Adipocyte (in vitro differentiated cells): Measurements from ENCODE around the gene DOK7.
A peak's percentile ranks its signal among the peaks of the same experiment; 100 is the strongest.

Experiments used
- DNase-seq: peaks from one replicate; pipeline ENCODE4 v3.0.0-alpha.2; 2015; ENCODE audit warnings: low read depth
- H3K27me3 ChIP-seq: replicated peaks from 2 replicates; pipeline ENCODE4 v1.7.0; 2013; ENCODE audit warnings: mild to moderate bottlenecking, low read length, moderate library complexity; ENCODE audit not compliant: control insufficient read depth, insufficient read depth
- H3K36me3 ChIP-seq: 2 replicates; pipeline ENCODE4 v1.7.0; 2013; ENCODE audit warnings: low read length, mild to moderate bottlenecking, moderate library complexity; ENCODE audit not compliant: control insufficient read depth, insufficient read depth, severe bottlenecking
- H3K4me1 ChIP-seq: 2 replicates; pipeline ENCODE4 v1.7.0; 2013; ENCODE audit warnings: mild to moderate bottlenecking, low read length, moderate library complexity; ENCODE audit not compliant: control insufficient read depth, insufficient read depth
- H3K4me3 ChIP-seq: 2 replicates; pipeline ENCODE4 v1.7.0; 2013; ENCODE audit warnings: mild to moderate bottlenecking, low read length, moderate library complexity
- H3K9ac ChIP-seq: 2 replicates; pipeline ENCODE4 v1.7.0; 2013; ENCODE audit warnings: mild to moderate bottlenecking, low read length, moderate library complexity
- H3K9me3 ChIP-seq: 2 replicates; pipeline ENCODE4 v1.7.0; 2013; ENCODE audit warnings: mild to moderate bottlenecking, low read length, moderate library complexity; ENCODE audit not compliant: control insufficient read depth

DOK7 gene

DNA sequence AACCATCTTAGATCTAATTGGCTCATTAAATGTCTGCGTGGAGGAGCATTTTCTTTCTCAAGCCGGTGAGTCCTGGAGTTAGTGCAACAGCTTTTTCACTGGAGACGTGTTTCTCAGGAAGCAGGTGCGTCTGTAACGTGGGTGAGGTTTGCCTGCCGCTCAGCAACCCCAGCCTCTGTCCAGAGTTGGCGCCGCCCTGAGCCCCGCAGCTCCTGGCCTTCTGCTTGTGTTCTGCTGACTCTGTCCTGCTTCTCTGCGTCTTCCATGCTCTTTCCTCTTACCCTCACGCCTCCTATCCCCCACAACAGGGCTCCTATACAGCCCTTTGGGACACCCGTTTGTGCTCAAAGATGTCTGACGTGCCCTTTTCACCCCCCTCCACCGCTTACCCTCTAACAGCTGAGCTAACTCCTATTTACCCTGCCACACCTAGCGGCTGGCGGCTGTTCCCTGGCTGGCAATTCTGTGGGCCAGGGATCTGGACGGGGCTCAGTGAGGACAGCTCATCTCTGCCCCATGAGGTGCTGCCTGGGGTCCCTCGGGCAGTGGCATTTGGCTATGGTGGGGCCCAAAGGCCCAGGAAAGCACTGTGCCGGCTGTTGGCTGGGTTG lies 18.8 kb downstream of the DOK7 start:
- no peak overlapping the region for H3K4me3 ChIP-seq
- no peaks in the 10 kb centered on the region for H3K36me3 ChIP-seq
- no peaks in the 10 kb centered on the region for H3K9me3 ChIP-seq
- peaks cover 9% of the 10 kb centered on the region for H3K4me1 ChIP-seq
- no peak overlapping the region for H3K9ac ChIP-seq
- H3K27me3 ChIP-seq: peaks cover 20% of the 10 kb centered on the region
- no peak for DNase-seq

- no peak for DNase-seq
- peaks cover 20% of the 10 kb centered on the region for H3K27me3 ChIP-seq
- peaks cover 9% of the 10 kb centered on the region for H3K4me1 ChIP-seq
Observed at GRCh38 chr4:3482707-3483106, 19.6 kb downstream of the DOK7 start.

DNA sequence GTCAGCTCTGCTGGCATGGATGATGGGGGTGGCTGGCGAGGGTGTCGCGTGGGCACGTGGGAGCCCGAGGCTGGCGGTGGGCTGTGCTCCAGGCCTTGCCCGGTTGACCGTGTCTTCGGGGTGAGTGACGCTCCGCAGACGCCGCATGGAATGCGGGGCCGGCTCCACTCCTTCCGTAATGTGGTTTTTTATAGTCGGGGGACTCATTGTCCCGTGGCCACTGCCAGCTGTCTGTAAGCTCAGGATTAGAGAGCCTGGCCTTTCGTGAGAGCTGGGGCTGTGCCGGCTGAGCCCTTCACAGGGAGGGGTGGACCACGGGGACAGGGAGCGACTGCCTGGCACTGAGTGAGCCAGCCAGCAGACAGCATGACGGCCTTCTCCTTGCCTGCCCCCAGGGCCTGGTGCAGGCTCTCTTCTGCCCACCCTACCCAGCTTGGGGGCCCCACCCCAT lies 20.4 kb downstream of the DOK7 start:
- DNase-seq: peak; percentile 51
- Histone ChIP-seq H3K9ac (no peak overlapping the region), H3K36me3 (no peaks in the 10 kb centered on the region), H3K4me1 (peaks cover 9% of the 10 kb centered on the region), H3K9me3 (no peaks in the 10 kb centered on the region), H3K4me3 (no peak overlapping the region), H3K27me3 (peaks cover 17% of the 10 kb centered on the region)

More at GRCh38 chr4:3482707-3483106, 19.6 kb downstream of the DOK7 start:
- H3K9me3 ChIP-seq: no peaks in the 10 kb centered on the region
- no peaks in the 10 kb centered on the region for H3K36me3 ChIP-seq
- H3K9ac ChIP-seq: no peak overlapping the region
- no peak overlapping the region for H3K4me3 ChIP-seq

DNA sequence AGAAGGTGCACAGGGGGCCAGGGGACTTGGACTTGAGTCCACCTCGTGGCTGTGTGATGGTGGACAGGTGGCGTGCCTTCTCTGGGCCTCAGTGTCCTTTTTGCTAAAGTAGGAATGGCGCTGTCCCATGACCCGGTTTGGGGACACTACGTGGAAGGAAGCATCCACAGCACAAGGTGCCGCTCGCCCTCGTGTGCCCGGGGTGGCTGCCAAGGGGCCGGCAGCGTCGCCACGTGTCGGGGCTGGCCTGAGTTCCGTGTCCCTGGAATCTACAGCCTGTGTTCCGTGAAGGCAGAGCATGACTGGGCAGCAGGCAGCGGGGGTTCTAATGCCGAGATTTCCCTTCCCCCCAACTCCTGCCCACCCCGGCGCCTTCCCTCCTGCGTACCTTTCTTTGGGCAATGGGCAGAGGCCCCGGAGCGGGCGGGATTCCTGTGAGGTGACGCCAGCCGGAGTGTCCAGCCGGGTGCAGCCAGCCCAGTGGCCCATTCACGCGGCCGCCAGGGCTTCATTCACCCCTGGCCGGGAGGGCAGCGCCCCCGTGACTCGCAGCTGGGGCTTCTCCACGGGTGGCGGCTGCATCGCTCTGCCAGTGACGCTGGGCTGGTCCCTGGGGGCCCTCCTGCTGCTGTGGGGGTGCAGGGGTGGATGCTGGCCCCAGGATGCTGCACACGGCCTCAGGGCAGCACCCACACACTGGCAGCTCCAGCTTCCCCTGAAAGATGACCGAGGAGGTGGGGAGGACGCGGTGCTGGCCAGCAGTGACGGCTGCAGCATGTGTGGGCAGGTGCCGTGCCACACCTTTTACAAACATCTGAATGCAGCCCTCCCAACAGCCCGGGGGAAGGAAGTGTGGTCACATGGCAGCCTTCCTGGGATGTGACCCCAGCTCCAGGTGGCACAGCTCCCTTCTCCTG lies 21.2 kb downstream of the DOK7 start:
- Histone ChIP-seq H3K4me1 (peaks cover 9% of the 10 kb centered on the region), H3K4me3 (no peak overlapping the region), H3K9me3 (no peaks in the 10 kb centered on the region), H3K36me3 (no peaks in the 10 kb centered on the region), H3K9ac (no peak overlapping the region), H3K27me3 (peaks cover 9% of the 10 kb centered on the region)
- peak; percentile 24 for DNase-seq

DNA sequence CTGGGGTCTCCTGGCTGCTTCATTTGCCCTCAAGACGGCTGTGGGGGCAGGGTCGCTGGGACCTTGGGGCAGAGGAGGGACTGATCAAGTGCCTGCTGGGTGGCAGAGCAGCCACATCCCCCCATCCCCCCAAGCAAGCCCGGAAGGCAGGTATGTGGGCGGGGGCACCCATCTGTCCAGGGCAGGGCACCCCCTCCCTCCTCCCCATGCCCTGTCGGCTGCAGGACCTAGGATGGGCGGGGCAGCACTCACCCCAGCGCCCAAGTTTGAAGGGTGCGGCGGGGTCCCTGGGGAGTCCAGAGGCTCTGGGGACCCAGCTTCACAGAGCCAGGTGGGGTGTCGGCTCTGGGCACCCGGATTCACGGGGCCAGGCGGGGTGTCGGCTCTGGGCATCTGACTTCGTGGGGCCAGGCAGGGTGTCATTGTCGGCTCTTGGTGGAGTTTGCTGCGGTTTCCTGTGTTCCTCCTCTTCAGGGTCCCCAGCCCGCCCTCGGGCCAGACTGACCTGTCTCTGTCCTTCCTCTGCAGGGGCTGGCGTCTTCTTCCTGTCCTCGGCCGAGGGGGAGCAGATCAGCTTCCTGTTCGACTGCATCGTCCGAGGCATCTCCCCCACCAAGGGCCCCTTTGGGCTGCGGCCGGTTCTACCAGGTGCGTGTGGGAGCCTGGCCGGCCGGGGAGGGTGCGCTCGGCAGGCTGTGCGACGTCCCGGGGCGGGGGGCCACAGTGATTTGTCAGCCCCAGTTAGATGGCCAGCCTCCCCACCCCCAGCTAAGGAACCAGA lies 22.1 kb downstream of the DOK7 start:
- no peak for DNase-seq
- H3K9me3 ChIP-seq: no peaks in the 10 kb centered on the region
- H3K36me3 ChIP-seq: no peaks in the 10 kb centered on the region
- peaks cover 5% of the 10 kb centered on the region for H3K27me3 ChIP-seq
- H3K4me1 ChIP-seq: peaks cover 9% of the 10 kb centered on the region
- H3K4me3 ChIP-seq: no peak overlapping the region
- no peak overlapping the region for H3K9ac ChIP-seq

DNA sequence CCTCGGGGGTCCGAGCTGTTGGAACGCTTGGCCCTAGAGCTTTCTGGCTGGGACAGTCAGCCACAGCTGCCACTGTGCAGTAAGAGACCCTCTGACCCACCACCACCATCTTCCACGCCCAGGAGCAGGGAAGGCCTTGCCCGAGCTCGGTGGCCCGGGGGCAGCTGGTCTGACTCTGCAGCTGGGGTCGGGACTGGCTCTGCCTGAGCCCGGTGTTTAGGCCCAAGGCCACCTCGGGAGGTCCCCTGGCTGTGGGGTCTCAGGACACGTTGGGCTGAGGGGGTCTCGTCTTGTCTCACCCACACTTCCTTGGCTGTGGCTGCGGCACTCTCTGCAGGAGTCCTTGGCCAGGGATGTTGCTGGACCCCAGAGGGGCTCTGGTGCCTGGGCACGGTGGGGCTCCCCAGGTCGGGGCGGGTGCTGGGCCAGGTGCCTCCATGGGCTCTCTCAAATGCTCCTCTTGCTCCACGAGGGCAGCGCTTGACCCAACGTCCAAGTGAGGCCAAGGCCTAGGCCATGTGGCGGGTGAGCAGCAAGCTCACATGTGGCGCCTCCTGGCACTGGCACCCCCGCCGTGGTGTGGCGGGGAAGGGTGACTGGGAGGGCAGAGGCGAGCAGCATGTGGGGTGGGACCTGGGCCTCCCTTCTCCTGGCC lies 22.9 kb downstream of the DOK7 start:
- H3K4me3 ChIP-seq: no peak overlapping the region
- H3K9ac ChIP-seq: no peak overlapping the region
- no peaks in the 10 kb centered on the region for H3K36me3 ChIP-seq
- H3K27me3 ChIP-seq: peaks cover 12% of the 10 kb centered on the region
- no peaks in the 10 kb centered on the region for H3K9me3 ChIP-seq
- H3K4me1 ChIP-seq: peaks cover 9% of the 10 kb centered on the region
- no peak for DNase-seq

DNA sequence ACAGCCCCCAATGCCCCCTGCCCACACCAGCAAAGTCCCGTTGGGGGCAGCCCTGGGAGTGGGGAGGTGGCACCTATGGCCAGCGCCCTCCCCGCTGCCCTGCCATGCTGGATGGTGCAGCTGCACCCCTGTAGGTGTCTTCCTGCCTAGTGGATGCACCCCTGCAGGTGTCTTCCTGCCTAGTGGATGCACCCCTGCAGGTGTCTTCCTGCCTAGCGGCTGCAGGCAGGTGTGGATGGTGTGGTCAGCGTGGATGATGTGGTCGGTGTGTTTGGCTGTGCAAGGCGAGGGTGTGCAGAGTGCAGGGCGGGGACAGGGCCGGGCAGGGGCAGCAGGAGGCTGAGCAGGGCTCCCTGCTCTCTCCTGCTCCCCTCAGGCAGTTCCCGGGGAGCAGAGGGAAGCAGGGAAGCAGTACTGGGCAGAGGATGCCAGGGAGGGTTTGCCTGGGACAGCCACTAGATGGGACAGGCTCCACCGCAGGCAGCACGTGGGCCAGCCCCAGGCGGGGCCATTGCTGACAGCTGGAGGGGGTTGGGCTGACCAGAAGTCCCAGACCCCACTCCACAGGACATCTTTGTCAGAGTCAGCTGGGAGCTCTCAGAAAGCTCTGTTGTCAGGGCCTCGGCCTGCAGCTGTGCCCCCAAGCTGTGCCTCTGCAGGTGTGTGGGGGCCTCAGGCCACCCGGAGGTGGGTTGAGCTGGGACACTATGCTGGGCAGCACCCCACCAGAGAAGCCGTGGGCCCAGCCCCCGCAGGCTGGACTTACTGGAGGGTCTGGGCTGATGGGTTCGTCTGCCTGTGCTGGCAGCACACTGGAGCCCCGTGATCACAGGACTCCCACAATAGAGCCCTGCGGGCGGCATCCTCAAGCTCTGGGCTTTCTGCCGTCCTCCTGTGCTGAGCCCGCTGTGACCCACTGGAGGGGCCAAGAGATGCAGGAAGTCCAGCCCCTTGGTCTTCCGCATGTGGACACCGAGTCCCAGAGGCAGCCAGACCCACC lies 23.7 kb downstream of the DOK7 start:
- Histone ChIP-seq H3K36me3 (no peaks in the 10 kb centered on the region), H3K9ac (no peak overlapping the region), H3K4me3 (no peak overlapping the region), H3K9me3 (no peaks in the 10 kb centered on the region), H3K27me3 (peaks cover 20% of the 10 kb centered on the region), H3K4me1 (peaks cover 9% of the 10 kb centered on the region)
- no peak for DNase-seq

GRCh38 chr4:3487861-3488260 lies 24.8 kb downstream of the DOK7 start:
- H3K4me3 ChIP-seq: no peak overlapping the region
- H3K27me3 ChIP-seq: peaks cover 20% of the 10 kb centered on the region
- no peaks in the 10 kb centered on the region for H3K36me3 ChIP-seq
- peaks cover 9% of the 10 kb centered on the region for H3K4me1 ChIP-seq
- no peak for DNase-seq
- no peak overlapping the region for H3K9ac ChIP-seq
- H3K9me3 ChIP-seq: no peaks in the 10 kb centered on the region

GRCh38 chr4:3488820-3489219 lies 25.7 kb downstream of the DOK7 start:
- H3K27me3 ChIP-seq: peaks cover 20% of the 10 kb centered on the region
- peaks cover 4% of the 10 kb centered on the region for H3K4me1 ChIP-seq
- no peaks in the 10 kb centered on the region for H3K9me3 ChIP-seq
- no peaks in the 10 kb centered on the region for H3K36me3 ChIP-seq
- no peak overlapping the region for H3K9ac ChIP-seq
- no peak for DNase-seq
- no peak overlapping the region for H3K4me3 ChIP-seq

DNA sequence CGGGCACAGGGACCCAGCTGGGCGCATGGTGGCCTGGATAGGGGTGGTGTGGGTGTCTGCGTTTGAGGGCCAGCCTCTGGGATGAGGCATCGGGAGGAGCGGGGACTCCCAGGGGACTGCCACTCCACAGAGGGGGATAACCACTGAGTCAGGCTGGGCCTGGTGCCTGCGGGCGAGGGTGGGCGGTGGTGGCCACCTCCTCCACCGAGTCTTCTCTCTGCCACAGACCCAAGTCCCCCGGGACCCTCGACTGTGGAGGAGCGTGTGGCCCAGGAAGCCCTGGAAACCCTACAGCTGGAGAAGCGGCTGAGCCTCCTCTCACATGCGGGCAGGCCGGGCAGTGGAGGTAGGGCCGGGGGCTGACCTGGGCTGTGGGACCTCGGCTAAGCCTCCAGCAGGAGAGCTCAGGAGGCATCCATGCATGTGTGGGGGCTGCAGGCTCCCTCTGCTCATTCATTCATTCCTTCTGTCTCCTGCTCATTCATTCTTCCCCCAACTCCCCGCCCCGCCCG lies 26.4 kb downstream of the DOK7 start:
- H3K36me3 ChIP-seq: no peaks in the 10 kb centered on the region
- H3K27me3 ChIP-seq: peaks cover 20% of the 10 kb centered on the region
- no peak overlapping the region for H3K9ac ChIP-seq
- no peaks in the 10 kb centered on the region for H3K9me3 ChIP-seq
- H3K4me3 ChIP-seq: no peak overlapping the region
- no peak for DNase-seq
- H3K4me1 ChIP-seq: no peaks in the 10 kb centered on the region
